ENCODE results near the gene TAF12.
A peak's percentile ranks its signal among the peaks of the same experiment; 100 is the strongest.
"Not testable (repeated sequence)": the region's sequence is repeated elsewhere in the genome, so short reads cannot be mapped to it uniquely, and the experiment has no call there.

The TAF12 gene

GRCh38 chr1:28581531-28582247 is 61.2 kb downstream of the TAF12 start:
- H3K27me3 Mint-ChIP-seq: no peaks in the 10 kb centered on the region
- H3K36me3 Mint-ChIP-seq: peaks cover 42 to 49% of the 10 kb centered on the region in 2 donors
- peak overlapping the region; percentile 95 to 98 for H3K4me3 Mint-ChIP-seq
- H3K9me3 Mint-ChIP-seq: no peaks in the 10 kb centered on the region
- ATAC-seq (replicated peaks) (peak; percentile 90 to 93), DNase-seq (peak; percentile 92)
- H3K4me1 Mint-ChIP-seq: peaks cover 40 to 62% of the 10 kb centered on the region in 2 donors
- H3K27ac Mint-ChIP-seq: peak overlapping the region; percentile 97

GRCh38 chr1:28580722-28581530 is 61.9 kb downstream of the TAF12 start:
- H3K4me1 Mint-ChIP-seq: peaks cover 34 to 54% of the 10 kb centered on the region in 2 donors
- peaks cover 46 to 49% of the 10 kb centered on the region in 2 donors for H3K36me3 Mint-ChIP-seq
- no peaks in the 10 kb centered on the region for H3K9me3 Mint-ChIP-seq
- DNase-seq: no peak
- H3K27me3 Mint-ChIP-seq: no peaks in the 10 kb centered on the region
- H3K27ac Mint-ChIP-seq: peak overlapping the region; percentile 97
- H3K4me3 Mint-ChIP-seq: peak overlapping the region; percentile 95 to 98
- ATAC-seq (replicated peaks): peak; percentile 39 to 57

- peaks cover 47 to 56% of the 10 kb centered on the region in 2 donors for H3K36me3 Mint-ChIP-seq
- H3K27me3 Mint-ChIP-seq: no peaks in the 10 kb centered on the region
- H3K4me1 Mint-ChIP-seq: peaks cover 30 to 44% of the 10 kb centered on the region in 2 donors
- peak overlapping the region; percentile 97 for H3K27ac Mint-ChIP-seq
- peak overlapping the region; percentile 95 to 98 for H3K4me3 Mint-ChIP-seq
- ATAC-seq (replicated peaks) (no peak), DNase-seq (no peak)
- H3K9me3 Mint-ChIP-seq: no peaks in the 10 kb centered on the region
Observed at GRCh38 chr1:28579401-28579800, 63.5 kb downstream of the TAF12 start.

- Mint-ChIP-seq H3K4me3 (peak overlapping the region; percentile 95 to 98), H3K4me1 (peaks cover 30 to 44% of the 10 kb centered on the region in 2 donors), H3K27ac (peak overlapping the region; percentile 85), H3K9me3 (no peaks in the 10 kb centered on the region), H3K36me3 (peaks cover 47 to 56% of the 10 kb centered on the region in 2 donors), H3K27me3 (no peaks in the 10 kb centered on the region)
- ATAC-seq (replicated peaks) (no peak), DNase-seq (no peak)
Observed at GRCh38 chr1:28578696-28579218, 64.1 kb downstream of the TAF12 start.

- H3K27ac Mint-ChIP-seq: peak overlapping the region; percentile 85
- H3K4me1 Mint-ChIP-seq: peaks cover 28 to 41% of the 10 kb centered on the region in 2 donors
- DNase-seq (no peak), ATAC-seq (replicated peaks) (no peak)
- no peaks in the 10 kb centered on the region for H3K9me3 Mint-ChIP-seq
- peaks cover 47 to 56% of the 10 kb centered on the region in 2 donors for H3K36me3 Mint-ChIP-seq
- peak overlapping the region in 1 of 2 donors; percentile 43 for H3K4me3 Mint-ChIP-seq
- no peaks in the 10 kb centered on the region for H3K27me3 Mint-ChIP-seq
Observed at GRCh38 chr1:28577738-28578536, 64.9 kb downstream of the TAF12 start.

- peak in 1 of 2 donors; percentile 1 for ATAC-seq (replicated peaks)
- Mint-ChIP-seq H3K9me3 (no peaks in the 10 kb centered on the region), H3K4me3 (peak overlapping the region in 1 of 2 donors; percentile 43), H3K4me1 (peaks cover 28 to 39% of the 10 kb centered on the region in 2 donors), H3K27ac (peak overlapping the region; percentile 85), H3K27me3 (no peaks in the 10 kb centered on the region), H3K36me3 (peaks cover 47 to 56% of the 10 kb centered on the region in 2 donors)
- DNase-seq: no peak
Observed at GRCh38 chr1:28577052-28577678, 65.7 kb downstream of the TAF12 start.

- Mint-ChIP-seq H3K27me3 (no peaks in the 10 kb centered on the region), H3K27ac (no peak overlapping the region), H3K36me3 (peaks cover 28 to 39% of the 10 kb centered on the region in 2 donors), H3K9me3 (no peaks in the 10 kb centered on the region), H3K4me3 (no peak overlapping the region), H3K4me1 (peaks cover 15 to 18% of the 10 kb centered on the region in 2 donors)
- no peak for ATAC-seq (replicated peaks)
- DNase-seq: no peak
Observed at GRCh38 chr1:28573564-28573963, 69.3 kb downstream of the TAF12 start.

GRCh38 chr1:28572891-28573290 is 70.0 kb downstream of the TAF12 start:
- H3K9me3 Mint-ChIP-seq; DNase-seq; H3K27me3 Mint-ChIP-seq; H3K4me3 Mint-ChIP-seq; ATAC-seq (replicated peaks); H3K27ac Mint-ChIP-seq: not testable (repeated sequence)
- Mint-ChIP-seq H3K4me1 (peaks cover 10 to 11% of the 10 kb centered on the region in 2 donors), H3K36me3 (peaks cover 26 to 38% of the 10 kb centered on the region in 2 donors)

- Mint-ChIP-seq H3K27ac (no peak overlapping the region), H3K36me3 (peaks cover 27 to 33% of the 10 kb centered on the region in 2 donors), H3K9me3 (no peaks in the 10 kb centered on the region), H3K27me3 (no peaks in the 10 kb centered on the region), H3K4me1 (peaks cover 1 to 2% of the 10 kb centered on the region in 2 donors), H3K4me3 (no peak overlapping the region)
- ATAC-seq (replicated peaks): no peak
- DNase-seq: no peak
Observed at GRCh38 chr1:28571911-28572310, 71.0 kb downstream of the TAF12 start.

- Mint-ChIP-seq H3K36me3 (peaks cover 24 to 31% of the 10 kb centered on the region in 2 donors), H3K4me1 (no peaks in the 10 kb centered on the region), H3K27me3 (no peaks in the 10 kb centered on the region), H3K27ac (no peak overlapping the region), H3K4me3 (no peak overlapping the region), H3K9me3 (no peaks in the 10 kb centered on the region)
- ATAC-seq (replicated peaks) (no peak), DNase-seq (no peak)
Observed at GRCh38 chr1:28566931-28567330, 75.9 kb downstream of the TAF12 start.

GRCh38 chr1:28565726-28566125 is 77.1 kb downstream of the TAF12 start:
- no peak for DNase-seq
- Mint-ChIP-seq H3K27ac (no peak overlapping the region), H3K4me1 (no peaks in the 10 kb centered on the region), H3K9me3 (no peaks in the 10 kb centered on the region), H3K36me3 (peaks cover 22 to 30% of the 10 kb centered on the region in 2 donors), H3K4me3 (no peak overlapping the region), H3K27me3 (no peaks in the 10 kb centered on the region)
- no peak for ATAC-seq (replicated peaks)

GRCh38 chr1:28565040-28565439 is 77.8 kb downstream of the TAF12 start:
- Mint-ChIP-seq H3K4me1 (no peaks in the 10 kb centered on the region), H3K9me3 (no peaks in the 10 kb centered on the region), H3K27ac (no peak overlapping the region), H3K36me3 (peaks cover 25 to 26% of the 10 kb centered on the region in 2 donors), H3K27me3 (no peaks in the 10 kb centered on the region), H3K4me3 (no peak overlapping the region)
- DNase-seq (no peak), ATAC-seq (replicated peaks) (no peak)

GRCh38 chr1:28564310-28564709 is 78.6 kb downstream of the TAF12 start:
- H3K27me3 Mint-ChIP-seq: no peaks in the 10 kb centered on the region
- H3K4me1 Mint-ChIP-seq: no peaks in the 10 kb centered on the region
- ATAC-seq (replicated peaks) (no peak), DNase-seq (no peak)
- no peaks in the 10 kb centered on the region for H3K9me3 Mint-ChIP-seq
- peaks cover 28 to 29% of the 10 kb centered on the region in 2 donors for H3K36me3 Mint-ChIP-seq
- no peak overlapping the region for H3K27ac Mint-ChIP-seq
- no peak overlapping the region for H3K4me3 Mint-ChIP-seq

All from stimulated activated naive B cell treated with anti-CD40 and anti-IgM and Interleukin-4, amounts not matched to agents 10 μg/mL and 1 μg/mL and 100 μg/mL, for 72 hours (primary cell).